Endothelial cell of hepatic sinusoid (primary cell): Measurements from ENCODE around the gene ZC3H13.

ENCODE experiments used
- in situ Hi-C: cut with HindIII; loops from 2 replicates; pipeline ENCODE4 v1.10.0; 2017; ENCODE audit warnings: low sequenced_read_pairs

The ZC3H13 gene

DNA sequence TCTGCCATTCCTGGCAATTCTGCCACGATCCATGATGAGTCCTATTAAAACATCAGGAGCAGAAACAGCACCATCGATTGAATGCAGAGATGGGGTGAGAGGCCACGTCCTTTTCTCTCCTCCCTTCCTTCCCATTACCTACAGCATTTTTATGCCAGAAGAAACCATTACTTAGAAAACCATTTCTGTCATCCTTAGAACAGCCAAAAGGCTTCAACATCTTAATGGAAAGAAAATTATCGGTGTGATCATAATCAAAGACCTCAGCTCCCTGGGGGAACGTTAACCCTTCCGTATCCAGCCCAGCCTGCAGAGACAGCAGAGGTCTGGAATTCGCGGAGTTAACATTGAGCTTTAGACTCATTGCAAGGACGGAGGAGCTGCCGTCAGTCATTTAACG is 145.0 kb downstream of the ZC3H13 start:
- in situ Hi-C loops: no loop called here
